GM12878 (cell line): Measurements from ENCODE around the gene SCLT1.

Experiments used
- BCL3 ChIP-seq: IDR thresholded peaks from 2 replicates; pipeline ENCODE4 v1.6.1; 2011; ENCODE audit warnings: borderline replicate concordance, low read depth, mild to moderate bottlenecking, moderate library complexity, low read length; ENCODE audit not compliant: insufficient read depth, poor library complexity, severe bottlenecking
- CBFB ChIP-seq: IDR thresholded peaks from 2 replicates; pipeline ENCODE4 v1.6.1; 2016; ENCODE audit warnings: antibody characterized with exemption, low read depth
- CTCF ChIP-seq, 3 experiments: IDR thresholded peaks in 2 of 3; conservative IDR thresholded peaks in 1 of 3; 2 replicates each; pipeline ENCODE4 v1.5.1; 2011; ENCODE audit warnings: low read depth in 3 of 3, low read length in 3 of 3, mild to moderate bottlenecking in 3 of 3, control low read depth in 2 of 3, moderate library complexity in 2 of 3, inconsistent platforms in 1 of 3, mixed read lengths in 1 of 3; ENCODE audit not compliant: control insufficient read depth in 2 of 3, insufficient read depth in 1 of 3; ENCODE audit errors: extremely low read depth in 1 of 3
- DPF2 ChIP-seq: fragments of 450-650 bp; IDR thresholded peaks from 2 replicates; pipeline ENCODE4 v1.6.1; 2017; ENCODE audit warnings: mild to moderate bottlenecking
- EP300 ChIP-seq, 2 experiments: fragments of 150-350 bp in 1 of 2; IDR thresholded peaks; 2 replicates each; pipeline ENCODE4 v1.6.1; 2011 to 2012; ENCODE audit warnings: low read depth in 2 of 2, low read length in 2 of 2, borderline replicate concordance in 1 of 2, improper control_type of control experiment in 1 of 2, inconsistent platforms in 1 of 2; ENCODE audit not compliant: control insufficient read depth in 1 of 2
- POLR2A ChIP-seq: IDR thresholded peaks from 2 replicates; pipeline ENCODE4 v1.6.1; 2011; ENCODE audit warnings: low read depth, mild to moderate bottlenecking, low read length
- SIN3A ChIP-seq: IDR thresholded peaks from 2 replicates; pipeline ENCODE4 v1.6.1; 2012; ENCODE audit warnings: low read depth, low read length, improper control_type of control experiment
- YBX1 ChIP-seq: fragments of 450-650 bp; IDR thresholded peaks from 2 replicates; pipeline ENCODE4 v1.6.1; 2016; ENCODE audit warnings: antibody characterized with exemption

- TF ChIP-seq POLR2A (no peak), YBX1 (no peak), CTCF (IDR thresholded peaks at IDR 0.05 in 2 of 3, conservative IDR thresholded peaks at IDR 0.05 in 1 of 3; ENCODE audit: control insufficient read depth in 2 of 3, extremely low read depth in 1 of 3, insufficient read depth in 1 of 3, low read depth in 3 of 3, low read length in 3 of 3) (no peak), CBFB (no peak), DPF2 (no peak), SIN3A (no peak), EP300 (IDR thresholded peaks at IDR 0.05; ENCODE audit: borderline replicate concordance in 1 of 2, control insufficient read depth in 1 of 2, low read depth in 2 of 2, low read length in 2 of 2) (no peak), BCL3 (no peak)
Measured at GRCh38 chr4:128950796-128951195, 142.5 kb downstream of the SCLT1 start.
